Lower leg skin (tissue), 4 donors: ENCODE data around the gene DTL. TPM values are rescaled to one million over a fixed set of nuclear protein-coding genes. Genes with fewer than 3 reads are reported as not detected.
A peak's percentile ranks its signal among the peaks of the same experiment; 100 is the strongest.

Experiments
- DNase-seq, 2 donors: peaks; one replicate each; pipeline ENCODE4 v3.0.0-alpha.2; 2019; ENCODE audit warnings: low spot score in 2 of 2
- H3K4me3 ChIP-seq: fragments of 200-600 bp; sonication (generic); 2 replicates; pipeline ENCODE4 v1.5.1; 2017; ENCODE audit warnings: mild to moderate bottlenecking, low read depth; ENCODE audit not compliant: poor library complexity, severe bottlenecking
- CTCF ChIP-seq, 3 donors: fragments of 450-650 bp; IDR thresholded peaks; one replicate each; pipeline ENCODE4 v1.5.1; 2016; ENCODE audit warnings: antibody characterized with exemption in 3 of 3, mild to moderate bottlenecking in 3 of 3, moderate library complexity in 2 of 3
- POLR2A ChIP-seq, 2 donors: fragments of 450-650 bp; IDR thresholded peaks; one replicate each; pipeline ENCODE4 v1.6.1; 2016 to 2017; ENCODE audit warnings: antibody characterized with exemption in 2 of 2, mild to moderate bottlenecking in 1 of 2, moderate library complexity in 1 of 2
- WGBS, 2 donors: methylation state at CpG; one replicate each; pipeline ENCODE4 v1.1.5; 2018; 5-methylcytosine and 5-hydroxymethylcytosine counted together
- intact Hi-C: fragments of 100-400 bp; cut with DNase I; formaldehyde crosslinking; loops from one replicate; pipeline ENCODE4 v1.15.0; 2023; ENCODE audit warnings: low total_unique reads
- total RNA-seq, 4 donors: library from RNA; depleted of rRNA; stranded (reverse); fragments of >200 nt; gene quantifications; one replicate each; pipeline ENCODE4 v1.1.0, GENCODE V29; 2016

The DTL gene
- total RNA-seq, 4 donors from 2014 or later: 0.23 to 1.2 (median 0.90) TPM

- intact Hi-C loops: no loop called here
- no peak for TF ChIP-seq CTCF (IDR thresholded peaks at IDR 0.05)
- TF ChIP-seq POLR2A (IDR thresholded peaks at IDR 0.05): no peak
- peak overlapping the region; percentile 22 for H3K4me3 ChIP-seq
- DNase-seq: no peak
- WGBS, 2 donors: 1% methylated on average over 13 of the region's 13 CpGs
Measured at GRCh38 chr1:212034516-212035122, 929 bp upstream of the DTL start.

- H3K4me3 ChIP-seq: peak overlapping the region; percentile 41
- TF ChIP-seq POLR2A (IDR thresholded peaks at IDR 0.05) (no peak), CTCF (IDR thresholded peaks at IDR 0.05) (no peak)
- intact Hi-C loops: no loop called here
- DNase-seq: no peak
- 0 to 1% methylated on average over 32 of the region's 32 CpGs for WGBS, 2 donors
Measured at GRCh38 chr1:212035835-212036605, 472 bp downstream of the DTL start.

GRCh38 chr1:212037900-212038299, 2.4 kb downstream of the DTL start:
- intact Hi-C loops: no loop called here
- no peak for DNase-seq
- TF ChIP-seq CTCF (IDR thresholded peaks at IDR 0.05) (no peak), POLR2A (IDR thresholded peaks at IDR 0.05) (no peak)
- 63 to 80% methylated on average over 3 of the region's 3 CpGs for WGBS, 2 donors
- H3K4me3 ChIP-seq: no peak overlapping the region

- no peak for TF ChIP-seq CTCF (IDR thresholded peaks at IDR 0.05)
- TF ChIP-seq POLR2A (IDR thresholded peaks at IDR 0.05): no peak
- no peak for DNase-seq
- 87 to 93% methylated on average over 2 of the region's 2 CpGs for WGBS, 2 donors
- intact Hi-C loops: no loop called here
- H3K4me3 ChIP-seq: no peak overlapping the region
Measured at GRCh38 chr1:212039622-212040021, 4.1 kb downstream of the DTL start.

- TF ChIP-seq POLR2A (IDR thresholded peaks at IDR 0.05): no peak
- no peak for TF ChIP-seq CTCF (IDR thresholded peaks at IDR 0.05)
- 74 to 86% methylated on average over 5 of the region's 5 CpGs for WGBS, 2 donors
- DNase-seq: no peak
- no peak overlapping the region for H3K4me3 ChIP-seq
- intact Hi-C loops: no loop called here
Measured at GRCh38 chr1:212040629-212041412, 5.3 kb downstream of the DTL start.
